GM23338 (cell line): Measurements from ENCODE around the gene LRRC17. TPM values are rescaled to one million over a fixed set of nuclear protein-coding genes. Genes with fewer than 3 reads are reported as not detected.

Experiments used
- ATAC-seq: fragments of 200-7000 bp; cut with Tn5 transposase; 3 replicates; pipeline ENCODE4 v1.9.1; 2020
- DNase-seq: peaks from one replicate; pipeline ENCODE4 v3.0.0-alpha.2; 2015; ENCODE audit warnings: low spot score
- H2AFZ ChIP-seq: fragments of 200-600 bp; sonication (generic); 2 replicates; pipeline ENCODE4 v1.8.0; 2016; ENCODE audit warnings: antibody characterized with exemption, mild to moderate bottlenecking, moderate library complexity
- H3F3A ChIP-seq: fragments of 200-600 bp; sonication (generic); replicated peaks from 2 replicates; pipeline ENCODE4 v1.8.0; 2017; ENCODE audit warnings: antibody characterized with exemption, mixed run types, low read depth
- H3K27ac ChIP-seq: fragments of 200-600 bp; sonication (generic); 2 replicates; pipeline ENCODE4 v1.6.1; 2016; ENCODE audit warnings: low read depth
- H3K27me3 ChIP-seq: fragments of 200-600 bp; sonication (generic); 2 replicates; pipeline ENCODE4 v1.8.0; 2016; ENCODE audit warnings: mild to moderate bottlenecking, mixed run types, moderate library complexity; ENCODE audit not compliant: insufficient read depth
- H3K36me3 ChIP-seq: fragments of 200-600 bp; sonication (generic); 2 replicates; pipeline ENCODE4 v1.8.0; 2016; ENCODE audit warnings: mild to moderate bottlenecking; ENCODE audit not compliant: insufficient read depth
- H3K4me1 ChIP-seq: fragments of 200-600 bp; sonication (generic); 2 replicates; pipeline ENCODE4 v1.8.0; 2016; ENCODE audit warnings: mild to moderate bottlenecking, moderate library complexity; ENCODE audit not compliant: insufficient read depth
- H3K4me2 ChIP-seq: fragments of 200-600 bp; sonication (generic); 2 replicates; pipeline ENCODE4 v1.7.1; 2017; ENCODE audit warnings: mixed run types
- H3K4me3 ChIP-seq: fragments of 200-600 bp; sonication (generic); 2 replicates; pipeline ENCODE4 v1.6.1; 2016; ENCODE audit warnings: mixed run types
- H3K79me2 ChIP-seq: fragments of 200-600 bp; sonication (generic); replicated peaks from 2 replicates; pipeline ENCODE4 v1.8.0; 2017; ENCODE audit warnings: mild to moderate bottlenecking; ENCODE audit not compliant: insufficient read depth
- H3K9me2 ChIP-seq: fragments of 200-600 bp; sonication (generic); 2 replicates; pipeline ENCODE4 v1.8.0; 2017; ENCODE audit not compliant: insufficient read depth
- H4K20me1 ChIP-seq: fragments of 200-600 bp; sonication (generic); replicated peaks from 2 replicates; pipeline ENCODE4 v1.8.0; 2017; ENCODE audit warnings: mild to moderate bottlenecking; ENCODE audit not compliant: insufficient read depth
- H3K27ac Mint-ChIP-seq: 2 replicates; pipeline ENCODE4 v1.8.0; 2020; ENCODE audit warnings: inconsistent platforms, mild to moderate bottlenecking, moderate library complexity, mixed read lengths
- H3K27me3 Mint-ChIP-seq: 3 replicates; pipeline ENCODE4 v1.8.0; 2022; ENCODE audit warnings: low read depth, mild to moderate bottlenecking, moderate library complexity, mixed read lengths, inconsistent platforms; ENCODE audit not compliant: insufficient read depth, poor library complexity
- H3K36me3 Mint-ChIP-seq: 3 replicates; pipeline ENCODE4 v1.8.0; 2021; ENCODE audit warnings: low read depth, mild to moderate bottlenecking, inconsistent platforms, moderate library complexity, mixed read lengths
- H3K4me1 Mint-ChIP-seq: 3 replicates; pipeline ENCODE4 v1.8.0; 2020; ENCODE audit warnings: mild to moderate bottlenecking, inconsistent platforms, mixed read lengths
- H3K4me3 Mint-ChIP-seq: 3 replicates; pipeline ENCODE4 v1.8.0; 2021; ENCODE audit warnings: moderate library complexity, mild to moderate bottlenecking, inconsistent platforms, mixed read lengths
- H3K9me3 Mint-ChIP-seq: 3 replicates; pipeline ENCODE4 v1.8.0; 2020; ENCODE audit warnings: moderate library complexity, mild to moderate bottlenecking, inconsistent platforms, mixed read lengths
- CREB1 ChIP-seq: fragments of 250-450 bp; sonication (Bioruptor Pico); IDR thresholded peaks from 2 replicates; pipeline ENCODE4 v1.5.0; 2020; ENCODE audit warnings: low read depth, mild to moderate bottlenecking, moderate library complexity
- CTCF ChIP-seq, 2 experiments: fragments of 200-600 bp in 1 of 2; sonication (generic) in 1 of 2; conservative IDR thresholded peaks; 2 replicates each; pipeline versions ENCODE4 v1.5.1 to v1.6.1; 2016 to 2017; ENCODE audit warnings: antibody characterized with exemption in 2 of 2, low read depth in 2 of 2, mild to moderate bottlenecking in 2 of 2, moderate library complexity in 1 of 2
- ETS1 ChIP-seq: IDR thresholded peaks from 2 replicates; pipeline ENCODE4 v1.6.1; 2016; ENCODE audit warnings: antibody characterized with exemption
- EZH2 ChIP-seq: fragments of 200-600 bp; sonication (generic); IDR thresholded peaks from one replicate; pipeline ENCODE4 v1.8.0; 2017; ENCODE audit warnings: antibody characterized with exemption, mild to moderate bottlenecking, low read depth; ENCODE audit not compliant: unreplicated experiment
- EZH2phosphoT487 ChIP-seq: fragments of 200-600 bp; sonication (generic); IDR thresholded peaks from one replicate; pipeline ENCODE4 v1.8.1; 2018; ENCODE audit warnings: antibody characterized with exemption; ENCODE audit not compliant: unreplicated experiment
- JUNB ChIP-seq: IDR thresholded peaks from one replicate; pipeline ENCODE4 v1.6.1; 2016; ENCODE audit warnings: antibody characterized with exemption; ENCODE audit not compliant: unreplicated experiment
- NANOG ChIP-seq: IDR thresholded peaks from 2 replicates; pipeline ENCODE4 v1.6.1; 2016; ENCODE audit warnings: antibody characterized with exemption, borderline replicate concordance
- POLR2AphosphoS5 ChIP-seq: IDR thresholded peaks from 2 replicates; pipeline ENCODE4 v1.6.1; 2016; ENCODE audit warnings: antibody characterized with exemption, low read depth
- REST ChIP-seq: IDR thresholded peaks from one replicate; pipeline ENCODE4 v1.6.1; 2018; ENCODE audit warnings: antibody characterized with exemption; ENCODE audit not compliant: unreplicated experiment
- STAT1 ChIP-seq: IDR thresholded peaks from one replicate; pipeline ENCODE4 v1.6.1; 2016; ENCODE audit warnings: antibody characterized with exemption; ENCODE audit not compliant: unreplicated experiment
- ZNF114 ChIP-seq: fragments of 250-450 bp; sonication (Bioruptor Pico); IDR thresholded peaks from 2 replicates; pipeline ENCODE4 v1.5.0; 2020; ENCODE audit warnings: mild to moderate bottlenecking, moderate library complexity
- ZNF331 ChIP-seq: fragments of 250-450 bp; sonication (Bioruptor Pico); IDR thresholded peaks from 2 replicates; pipeline ENCODE4 v1.5.0; 2020; ENCODE audit warnings: low read depth, mild to moderate bottlenecking, moderate library complexity
- ZNF462 ChIP-seq: fragments of 250-450 bp; sonication (Bioruptor Pico); IDR thresholded peaks from 2 replicates; pipeline ENCODE4 v1.5.0; 2020; ENCODE audit warnings: mild to moderate bottlenecking, moderate library complexity
- long read RNA-seq: library from polyadenylated mRNA; unstranded; transcript quantifications from one replicate; pipeline ENCODE4 v2.0.0, GENCODE V29; 2020; ENCODE audit not compliant: unreplicated experiment
- polyA plus RNA-seq: library from polyadenylated mRNA; unstranded; fragments of >200 nt; fragmentation: Nextera tagmentation; extraction: Ambion mirVana; gene quantifications from 2 replicates; pipeline ENCODE4 v1.2.1, GENCODE V29; 2016
- total RNA-seq: library from RNA; depleted of rRNA; stranded (reverse); fragments of >200 nt; shearing (Covaris generic); gene quantifications from 2 replicates; pipeline ENCODE4 v1.2.3, GENCODE V29; 2014; rRNA removed

The LRRC17 gene
- total RNA-seq (3.1 and 9.4 TPM in 2 replicates), polyA plus RNA-seq (1.0 and 2.8 TPM in 2 replicates)
- long read RNA-seq, partial matches to known transcripts, result 1 of 1 reads
- long read RNA-seq, other reads (novel, unspliced or antisense), result 0 of 1 reads

- Histone ChIP-seq H3K4me3 (no peak within 1 kb of the TSS), H3K27ac (no peak within 1 kb of the TSS), H2AFZ (peak within 1 kb of the TSS; percentile 49; the same call in 1 of the 2 replicates), H4K20me1 (no peaks in the 10 kb centered on the region), H3F3A (no peaks in the 10 kb centered on the region), H3K4me2 (peak within 1 kb of the TSS; percentile 29; the same call in 1 of the 2 replicates), H3K4me1 (peaks cover 35% of the 10 kb centered on the region), H3K79me2 (no peaks in the 10 kb centered on the region), H3K36me3 (no peaks in the 10 kb centered on the region), H3K9me2 (peaks cover 5% of the 10 kb centered on the region; the same call in 1 of the 2 replicates), H3K27me3 (no peaks in the 10 kb centered on the region)
- TF ChIP-seq EZH2phosphoT487 (no peak), ZNF114 (CRISPR knock-in tag) (no peak), POLR2AphosphoS5 (no peak), EZH2 (no peak), ZNF331 (CRISPR knock-in tag) (no peak), CREB1 (CRISPR knock-in tag) (no peak), REST (no peak), ZNF462 (CRISPR knock-in tag) (no peak), NANOG (no peak), CTCF (conservative IDR thresholded peaks at IDR 0.05; ENCODE audit: low read depth in 2 of 2) (no peak), JUNB (no peak), ETS1 (no peak), STAT1 (no peak)
- ATAC-seq (peak; percentile 50), DNase-seq (peak; percentile 23)
- Mint-ChIP-seq H3K4me3 (no peak within 1 kb of the TSS; the same call in 2 of the 3 replicates), H3K36me3 (no peaks in the 10 kb centered on the region), H3K27ac (no peak within 1 kb of the TSS; the same call in 1 of the 2 replicates), H3K9me3 (no peaks in the 10 kb centered on the region), H3K4me1 (peaks cover 35% of the 10 kb centered on the region), H3K27me3 (peaks cover 2% of the 10 kb centered on the region)
These were observed at the start of gene LRRC17 for GRCh38 chr7:102912742-102913141. Gene LRRC17 (plus strand): TSS chr7:102913000. CDS start chr7:102933914, 20,914 bp downstream.
